GM12875 (cell line): ENCODE measurements around the gene TNFSF8.

Source experiments
- H3K4me3 ChIP-seq: one replicate; pipeline ENCODE4 v1.5.1; 2011; ENCODE audit warnings: low read depth, low read length, control low read depth
- CTCF ChIP-seq: IDR thresholded peaks from 2 replicates; pipeline ENCODE4 v1.5.1; 2011; ENCODE audit warnings: low read depth, mild to moderate bottlenecking, control low read depth, inconsistent platforms, low read length, moderate library complexity, borderline replicate concordance; ENCODE audit not compliant: insufficient read depth

The TNFSF8 gene

GRCh38 chr9:114930056-114930812, at the start of gene TNFSF8:
Gene TNFSF8 (minus strand): TSS chr9:114930591. CDS start chr9:114930303, 288 bp downstream.
- TF ChIP-seq CTCF, result no peak
- no peak within 1 kb of the TSS for H3K4me3 ChIP-seq

- no peak for TF ChIP-seq CTCF
- H3K4me3 ChIP-seq, result no peak overlapping the region
These were observed 42.8 kb upstream of the TNFSF8 start for GRCh38 chr9:114973216-114973615.

GRCh38 chr9:114972510-114973136, 42.2 kb upstream of the TNFSF8 start:
- H3K4me3 ChIP-seq, result no peak overlapping the region
- TF ChIP-seq CTCF, result no peak

- TF ChIP-seq CTCF, result no peak
- no peak overlapping the region for H3K4me3 ChIP-seq
These were observed 38.9 kb upstream of the TNFSF8 start for GRCh38 chr9:114969269-114969668.

GRCh38 chr9:114968671-114969070, 38.3 kb upstream of the TNFSF8 start:
- no peak for TF ChIP-seq CTCF
- no peak overlapping the region for H3K4me3 ChIP-seq

GRCh38 chr9:114965564-114965963, 35.2 kb upstream of the TNFSF8 start:
- TF ChIP-seq CTCF, result no peak
- H3K4me3 ChIP-seq, result no peak overlapping the region

- H3K4me3 ChIP-seq, result no peak overlapping the region
- no peak for TF ChIP-seq CTCF
These were observed 32.4 kb upstream of the TNFSF8 start for GRCh38 chr9:114962809-114963208.
